Sigmoid colon (tissue), 7 donors: ENCODE measurements around the gene FZR1. TPM values are rescaled to one million over a fixed set of nuclear protein-coding genes. Genes with fewer than 3 reads are reported as not detected.
"Not testable (repeated sequence)": the region's sequence is repeated elsewhere in the genome, so short reads cannot be mapped to it uniquely, and the experiment has no call there.

Experiments
- DNase-seq: peaks from one replicate; pipeline ENCODE4 v3.0.0-alpha.2; 2019
- H3K27ac ChIP-seq, 4 donors: fragments of 200-600 bp; sonication (generic); one replicate each; pipeline ENCODE4 v1.5.1; 2016 to 2019; ENCODE audit warnings: mild to moderate bottlenecking in 1 of 4
- H3K27me3 ChIP-seq, 3 donors: fragments of 200-600 bp; sonication (generic); one replicate each; pipeline ENCODE4 v1.5.1; 2019; ENCODE audit warnings: mild to moderate bottlenecking in 1 of 3
- H3K36me3 ChIP-seq, 4 donors: fragments of 200-600 bp; sonication (generic); one replicate each; pipeline ENCODE4 v1.5.1; 2016 to 2019
- H3K4me1 ChIP-seq, 4 donors: fragments of 200-600 bp; sonication (generic); one replicate each; pipeline ENCODE4 v1.5.1; 2017 to 2019
- H3K4me3 ChIP-seq, 4 donors: fragments of 200-600 bp; sonication (generic); one replicate each; pipeline ENCODE4 v1.5.1; 2017 to 2019; ENCODE audit warnings: mild to moderate bottlenecking in 2 of 4, moderate library complexity in 1 of 4
- H3K9me3 ChIP-seq, 4 donors: fragments of 200-600 bp in 3 of 4; sonication (generic) in 3 of 4; one replicate each; pipeline versions ENCODE4 v1.5.1 to v1.6.1; 2013 to 2019
- CTCF ChIP-seq, 4 experiments: fragments of 450-650 bp in 3 of 4; fragments of 200-600 bp in 1 of 4; IDR thresholded peaks; one replicate each; pipeline ENCODE4 v1.5.1; 2016 to 2019; ENCODE audit warnings: antibody characterized with exemption in 4 of 4, mild to moderate bottlenecking in 3 of 4, moderate library complexity in 2 of 4
- EP300 ChIP-seq, 4 donors: sonication (generic); formaldehyde crosslinking; IDR thresholded peaks; one replicate each; pipeline ENCODE4 v1.6.1; 2017; ENCODE audit warnings: antibody characterized with exemption in 4 of 4
- POLR2A ChIP-seq, 2 donors: fragments of 450-650 bp; IDR thresholded peaks; one replicate each; pipeline ENCODE4 v1.6.1; 2016; ENCODE audit warnings: antibody characterized with exemption in 2 of 2, mild to moderate bottlenecking in 2 of 2, moderate library complexity in 2 of 2
- POLR2AphosphoS5 ChIP-seq, 4 donors: sonication (generic); formaldehyde crosslinking; IDR thresholded peaks; one replicate each; pipeline ENCODE4 v1.6.1; 2017; ENCODE audit warnings: antibody characterized with exemption in 4 of 4
- WGBS, 2 donors: extraction: QIAGEN DNeasy Blood & Tissue Kit; methylation state at CpG; one replicate each; pipeline ENCODE4 v1.1.7; 2013; 5-methylcytosine and 5-hydroxymethylcytosine counted together
- intact Hi-C: fragments of 100-400 bp; cut with DNase I; formaldehyde crosslinking; loops from one replicate; pipeline ENCODE4 v1.15.1; 2023
- polyA plus RNA-seq, 3 donors: library from polyadenylated mRNA; stranded (reverse); fragments of 200-250 nt; gene quantifications; one replicate each; pipeline ENCODE4 v1.2.3, GENCODE V29; 2013
- total RNA-seq, 4 donors: library from RNA; depleted of rRNA; stranded (reverse); fragments of >200 nt; gene quantifications; one replicate each; pipeline ENCODE4 v1.1.0, GENCODE V29; 2016
- donor health status: healthy with polysubstance abuse.
- donor health status: Bipolar disorder and iron deficiency.
- donor health status: healthy.

Gene FZR1
- total and polyA plus RNA-seq, 7 donors: 11.4 to 44.6 (median 18.1) TPM

- H3K27ac ChIP-seq: peak overlapping the region; percentile 81 to 92 (median 86)
- H3K4me1 ChIP-seq: peaks cover 0 to 59% (median 38%) of the 10 kb centered on the region in 4 donors
- DNase-seq: no peak
Observed at GRCh38 chr19:3507371-3508120, 1.4 kb downstream of the FZR1 start.

GRCh38 chr19:3508121-3508661 lies 2.1 kb downstream of the FZR1 start:
- DNase-seq, H3K9me3 ChIP-seq, H3K36me3 ChIP-seq, H3K4me3 ChIP-seq, H3K27me3 ChIP-seq, intact Hi-C loops: not testable (repeated sequence)
- H3K27ac ChIP-seq: peak overlapping the region in 3 of 4 donors; percentile 83 to 92 (median 90)
- peaks cover 0 to 66% (median 41%) of the 10 kb centered on the region in 4 donors for H3K4me1 ChIP-seq
- 90 to 94% methylated on average over 18 of the region's 18 CpGs for WGBS, 2 donors

More at GRCh38 chr19:3507371-3508120, 1.4 kb downstream of the FZR1 start:
- WGBS, 2 donors: 45 to 48% methylated on average over 31 of the region's 31 CpGs
- Histone ChIP-seq H3K36me3 (peaks cover 0 to 5% (median 2%) of the 10 kb centered on the region in 4 donors), H3K27me3 (no peaks in the 10 kb centered on the region), H3K4me3 (peak overlapping the region; percentile 75 to 92 (median 89)), H3K9me3 (no peaks in the 10 kb centered on the region)
- intact Hi-C loops: loop anchor here (2.0 kb wide), 1 partner anchor 65 kb away; the partner anchor contains the start of gene HMG20B
- TF ChIP-seq POLR2AphosphoS5 (IDR thresholded peaks at IDR 0.05) (no peak), POLR2A (IDR thresholded peaks at IDR 0.05) (no peak), EP300 (IDR thresholded peaks at IDR 0.05) (no peak), CTCF (IDR thresholded peaks at IDR 0.05) (no peak)

GRCh38 chr19:3508771-3509535 lies 2.8 kb downstream of the FZR1 start:
- Histone ChIP-seq H3K4me1 (peaks cover 0 to 73% (median 43%) of the 10 kb centered on the region in 4 donors), H3K4me3 (no peak overlapping the region), H3K27ac (peak overlapping the region in 3 of 4 donors; percentile 6 to 92 (median 90)), H3K36me3 (peaks cover 0 to 5% (median 2%) of the 10 kb centered on the region in 4 donors), H3K27me3 (no peaks in the 10 kb centered on the region), H3K9me3 (no peaks in the 10 kb centered on the region)
- 88 to 91% methylated on average over 23 of the region's 23 CpGs for WGBS, 2 donors
- DNase-seq: no peak
- no peak for TF ChIP-seq POLR2A (IDR thresholded peaks at IDR 0.05)
- no peak for TF ChIP-seq POLR2AphosphoS5 (IDR thresholded peaks at IDR 0.05)
- TF ChIP-seq EP300 (IDR thresholded peaks at IDR 0.05): no peak
- no peak for TF ChIP-seq CTCF (IDR thresholded peaks at IDR 0.05)
- intact Hi-C loops: no loop called here

- H3K36me3 ChIP-seq: peaks cover 0 to 5% (median 2%) of the 10 kb centered on the region in 4 donors
- intact Hi-C loops: no loop called here
- H3K9me3 ChIP-seq: no peaks in the 10 kb centered on the region
- TF ChIP-seq POLR2A (IDR thresholded peaks at IDR 0.05) (no peak), POLR2AphosphoS5 (IDR thresholded peaks at IDR 0.05) (peak in 1 of 4 donors; percentile 40)
- H3K4me3 ChIP-seq: no peak overlapping the region
- peak overlapping the region in 3 of 4 donors; percentile 6 to 92 (median 90) for H3K27ac ChIP-seq
- 91 to 93% methylated on average over 15 of the region's 15 CpGs for WGBS, 2 donors
- DNase-seq: no peak
- H3K27me3 ChIP-seq: no peaks in the 10 kb centered on the region
- peaks cover 0 to 77% (median 43%) of the 10 kb centered on the region in 4 donors for H3K4me1 ChIP-seq
Observed at GRCh38 chr19:3509566-3509989, 3.5 kb downstream of the FZR1 start.

- TF ChIP-seq POLR2AphosphoS5 (IDR thresholded peaks at IDR 0.05) (no peak), CTCF (IDR thresholded peaks at IDR 0.05) (no peak), EP300 (IDR thresholded peaks at IDR 0.05) (no peak), POLR2A (IDR thresholded peaks at IDR 0.05) (no peak)
- peaks cover 0 to 5% (median 2%) of the 10 kb centered on the region in 4 donors for H3K36me3 ChIP-seq
- DNase-seq: no peak
Observed at GRCh38 chr19:3510727-3511126, 4.6 kb downstream of the FZR1 start.

More at GRCh38 chr19:3510727-3511126, 4.6 kb downstream of the FZR1 start:
- H3K27ac ChIP-seq: no peak overlapping the region
- intact Hi-C loops: no loop called here
- H3K9me3 ChIP-seq: no peaks in the 10 kb centered on the region
- H3K27me3 ChIP-seq: no peaks in the 10 kb centered on the region
- H3K4me1 ChIP-seq: peaks cover 0 to 78% (median 39%) of the 10 kb centered on the region in 4 donors
- WGBS, 2 donors: 90 to 92% methylated on average over 22 of the region's 22 CpGs
- no peak overlapping the region for H3K4me3 ChIP-seq
